ENCODE data around the gene BABAM2.

Gene BABAM2

DNA sequence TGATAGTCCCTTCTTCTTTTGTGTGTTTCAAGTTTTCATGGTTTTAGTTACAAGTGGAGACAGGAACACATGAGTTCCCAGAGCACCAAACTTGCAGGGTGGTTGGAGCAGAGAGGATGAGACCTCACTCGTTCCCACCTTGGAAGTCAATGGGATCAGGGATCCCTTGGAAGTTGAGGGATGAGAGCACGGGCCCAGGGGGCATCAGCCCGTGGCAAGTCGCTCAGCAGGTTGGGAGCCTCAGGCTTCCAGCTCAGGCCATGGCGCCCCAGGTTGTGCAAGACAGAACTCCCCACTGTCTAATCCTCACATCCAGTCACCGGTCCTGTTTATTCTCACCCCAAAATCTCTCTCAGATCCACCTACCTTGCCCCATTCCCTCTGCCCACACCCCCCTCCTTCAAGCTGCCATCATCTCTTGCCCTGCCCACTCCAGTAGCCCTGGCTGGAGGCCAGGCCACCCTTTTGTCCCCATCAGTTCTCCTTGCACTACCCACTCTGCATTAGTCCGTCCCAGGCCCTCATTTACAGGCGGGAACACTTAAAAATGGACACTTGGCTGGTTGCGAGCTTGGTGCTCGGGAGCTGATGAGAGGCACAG lies 464.5 kb downstream of the BABAM2 start:
- no peak for DNase-seq

DNA sequence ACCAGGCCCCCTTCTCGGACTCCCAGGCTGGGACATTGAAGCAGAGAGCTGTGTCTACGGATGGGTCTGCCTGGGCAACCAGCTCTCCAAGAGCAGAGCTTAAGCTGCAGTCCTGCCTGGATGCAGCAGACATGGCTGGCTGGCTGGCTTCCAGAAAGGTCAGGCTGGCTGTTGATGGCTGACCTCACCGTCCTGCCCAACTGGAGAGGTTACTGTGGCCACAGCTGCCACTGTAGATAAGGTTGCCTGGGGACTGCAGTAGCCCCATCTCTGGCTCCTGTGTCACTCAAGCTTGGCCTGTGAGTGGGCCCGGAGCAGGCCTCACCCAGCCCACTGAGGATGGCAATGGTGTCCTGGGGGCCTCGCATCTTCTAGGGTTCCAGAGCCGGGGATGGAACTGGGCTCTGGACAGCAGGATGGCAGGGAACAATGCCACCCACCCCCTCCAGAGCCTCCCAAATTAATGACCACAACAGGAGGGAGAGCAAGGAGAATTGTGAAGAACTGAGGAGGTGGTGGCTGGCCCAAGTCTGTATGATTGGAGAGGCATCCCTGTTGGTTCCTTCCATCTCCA lies 465.1 kb downstream of the BABAM2 start:
- no peak for DNase-seq

GRCh38 chr2:28356095-28356911 lies 465.8 kb downstream of the BABAM2 start:
- DNase-seq, result peak; percentile 35 to 74

DNA sequence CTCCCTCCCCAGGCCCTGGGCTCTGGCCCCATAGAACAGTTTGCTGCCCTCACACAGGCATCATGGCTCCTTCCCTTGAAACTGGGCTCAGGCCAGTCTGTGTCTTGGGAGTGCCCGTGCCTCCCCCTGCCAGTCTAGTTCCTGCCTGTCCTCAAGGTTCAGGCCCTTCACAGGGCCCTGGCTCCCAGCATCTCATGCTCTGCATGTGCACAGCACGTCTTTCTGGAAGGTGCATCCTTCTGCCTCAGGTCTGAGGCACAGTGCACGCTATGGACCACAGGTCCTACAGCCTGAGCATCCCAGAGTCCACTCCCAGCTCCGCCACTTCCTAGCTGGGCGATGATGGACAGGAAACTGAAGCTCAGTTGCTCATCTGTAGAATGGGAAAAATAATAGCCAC lies 466.5 kb downstream of the BABAM2 start:
- no peak for DNase-seq

DNA sequence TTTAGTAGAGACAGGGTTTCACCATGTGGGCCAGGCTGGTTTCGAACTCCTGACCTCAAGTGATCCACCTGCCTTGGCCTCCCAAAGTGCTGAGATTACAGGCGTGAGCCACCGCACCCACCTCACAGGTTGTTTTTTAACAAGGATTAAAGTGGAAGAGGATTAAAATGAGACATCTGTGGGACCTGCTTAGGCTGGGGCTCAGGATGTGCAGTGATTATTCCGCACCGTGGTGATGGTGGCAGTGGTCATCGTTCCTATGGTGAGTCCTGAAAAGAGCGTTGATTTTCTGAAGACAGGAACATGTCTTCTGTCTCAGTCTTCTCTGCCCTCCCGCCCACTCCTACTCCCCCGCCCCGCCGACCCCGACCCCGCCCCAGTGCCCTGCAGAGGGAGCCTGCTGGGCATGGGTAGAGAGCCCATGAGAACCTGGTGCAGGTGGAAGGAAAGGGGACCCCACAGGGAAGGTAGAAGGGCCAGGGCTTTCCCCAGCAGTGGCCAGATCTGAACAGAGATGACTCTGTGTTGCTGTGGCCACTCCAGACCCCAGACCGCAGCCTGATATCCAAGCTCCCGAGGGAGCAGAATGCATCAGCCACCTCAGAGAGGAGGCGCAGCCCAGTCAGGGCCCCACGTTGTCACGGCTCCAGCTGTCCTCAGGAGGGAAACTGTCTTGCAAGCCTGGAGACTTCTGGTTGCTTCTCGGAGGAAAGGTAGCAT lies 467.6 kb downstream of the BABAM2 start:
- DNase-seq, result no peak

GRCh38 chr2:28358668-28359201 lies 468.2 kb downstream of the BABAM2 start:
- DNase-seq, result peak in 1 of 2 donors; percentile 28

DNA sequence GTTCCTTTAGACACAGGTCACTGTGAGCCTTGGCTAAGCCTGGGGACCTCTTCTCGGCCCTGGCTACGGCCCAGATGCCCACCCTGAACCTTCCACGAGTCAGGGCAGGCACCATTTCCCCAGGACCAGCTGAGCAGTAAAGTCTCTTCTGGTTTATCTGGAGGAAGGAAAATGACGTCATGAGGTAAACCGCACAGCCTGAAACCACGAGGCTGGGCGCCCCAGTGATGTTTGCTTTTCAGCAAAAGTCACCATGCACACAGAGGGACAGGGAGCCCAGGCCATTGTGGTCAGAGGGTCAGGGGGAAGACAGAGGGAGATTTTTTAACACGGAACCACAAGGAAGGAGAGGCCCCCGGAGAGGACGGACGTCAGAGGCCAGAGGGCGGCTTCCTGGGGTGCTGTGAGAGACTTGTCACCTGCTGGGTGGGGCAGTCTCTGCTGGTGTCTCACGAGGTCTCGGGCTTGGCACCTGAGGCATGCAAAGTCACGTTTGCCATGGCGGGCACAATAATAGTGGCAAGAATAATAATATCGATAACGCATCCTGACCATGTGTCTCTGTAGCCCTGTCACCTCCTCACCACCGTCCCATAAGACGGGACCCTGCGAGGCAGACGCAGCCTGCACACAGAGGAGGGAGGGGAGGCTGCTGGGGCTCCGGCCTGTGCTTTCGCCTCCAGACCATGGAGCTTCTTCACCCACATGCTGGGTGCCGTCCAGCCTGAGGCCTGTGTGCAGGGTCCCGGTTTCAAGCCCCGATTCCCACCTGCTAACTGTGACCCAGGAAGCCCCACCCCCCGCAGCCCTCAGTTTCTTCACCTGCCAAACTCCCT lies 468.9 kb downstream of the BABAM2 start:
- DNase-seq, result peak; percentile 70 to 79

- peak in 1 of 2 donors; percentile 43 for DNase-seq
These were observed 469.7 kb downstream of the BABAM2 start for GRCh38 chr2:28360058-28360717.

DNA sequence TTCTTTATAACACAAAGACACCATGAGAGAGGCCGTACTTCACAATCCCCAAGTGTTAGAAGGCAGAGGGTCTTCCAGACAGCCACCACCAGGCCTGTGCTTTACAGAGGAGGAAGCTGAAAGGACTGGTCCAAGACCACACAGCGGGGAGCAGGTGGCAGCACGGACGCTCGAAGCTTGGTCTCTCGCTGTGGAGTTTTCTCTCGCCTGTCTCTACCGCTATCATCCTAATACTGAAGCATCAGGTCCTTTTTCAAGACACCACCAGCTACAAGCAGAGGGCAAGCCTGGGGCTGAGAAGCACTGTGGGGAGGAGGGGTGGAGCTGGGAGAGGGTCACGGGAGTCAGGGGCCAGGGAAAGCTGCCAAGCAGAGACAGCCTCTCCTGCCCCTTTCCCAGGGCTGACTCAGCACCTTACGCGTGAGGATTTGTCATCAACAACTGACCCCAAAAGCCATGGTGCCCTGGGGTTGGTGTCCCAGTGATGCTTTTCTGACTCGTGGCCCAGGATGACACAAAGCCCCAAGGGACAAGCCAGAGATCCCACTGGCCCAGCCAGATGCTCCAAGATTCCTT lies 470.3 kb downstream of the BABAM2 start:
- DNase-seq, result peak; percentile 6 to 48

DNA sequence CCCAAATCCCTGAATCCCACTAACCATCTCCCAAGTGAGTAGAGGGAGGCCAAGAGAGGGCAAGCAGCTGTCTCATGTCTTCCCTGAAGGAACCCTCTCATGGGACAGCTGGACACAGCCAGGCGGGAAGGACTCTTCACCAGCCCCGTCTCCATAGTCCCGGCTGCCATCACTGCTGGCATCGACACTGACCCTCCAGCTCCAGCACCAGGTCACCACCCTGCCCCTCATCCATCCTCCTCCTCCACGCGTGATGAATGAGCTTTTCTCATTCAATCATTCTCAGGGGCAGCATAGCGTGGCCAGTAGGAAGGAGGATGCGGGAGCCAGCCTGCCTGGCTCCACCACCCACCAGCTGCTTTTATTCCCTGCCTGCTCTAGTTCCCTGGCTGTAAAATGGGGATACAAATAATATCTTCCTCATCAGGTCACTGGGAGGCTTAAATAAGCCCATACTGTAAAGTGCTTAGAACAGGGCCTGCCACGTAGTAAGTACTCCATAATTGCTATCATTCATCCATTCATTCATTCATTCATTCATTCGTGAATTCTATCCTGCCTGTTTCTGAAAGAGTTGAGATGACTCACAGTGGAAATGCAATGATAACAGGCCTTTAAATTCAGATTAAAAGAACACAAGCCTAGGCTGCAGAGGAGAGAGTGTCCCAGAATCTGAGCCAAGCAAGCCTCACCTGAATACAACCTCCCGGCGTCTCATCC lies 471.6 kb downstream of the BABAM2 start:
- no peak for DNase-seq

- no peak for DNase-seq
These were observed 472.5 kb downstream of the BABAM2 start for GRCh38 chr2:28362991-28363521.

DNA sequence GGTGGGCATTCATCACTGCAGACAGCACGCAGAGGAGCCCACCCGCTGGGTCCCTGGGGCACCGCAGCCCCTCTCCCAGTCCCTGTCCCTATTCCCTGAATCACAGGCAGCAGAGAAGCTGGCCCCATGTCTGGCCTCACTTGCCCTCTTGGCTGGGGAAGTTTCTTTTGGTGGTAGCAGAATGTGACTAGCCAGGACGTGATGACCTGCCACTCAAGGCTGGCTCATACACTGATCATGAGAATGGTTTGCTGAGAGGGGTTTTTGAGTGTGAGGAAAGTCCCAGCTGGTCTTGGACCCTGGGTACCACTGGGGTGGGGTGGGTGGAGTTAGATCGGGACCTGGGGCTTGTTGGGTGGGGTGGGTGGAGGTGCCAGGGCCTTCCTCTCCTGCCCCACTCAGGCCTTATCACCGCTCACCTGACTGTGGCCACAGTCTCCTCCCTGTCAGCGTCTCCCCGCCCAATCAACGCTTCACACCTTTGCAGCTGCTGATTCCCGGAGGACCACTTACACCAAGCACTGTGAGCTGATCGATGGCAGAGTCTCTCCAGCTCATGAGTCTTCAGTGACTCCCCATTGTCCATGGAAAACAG lies 473.3 kb downstream of the BABAM2 start:
- no peak for DNase-seq

- DNase-seq, result no peak
These were observed 474.1 kb downstream of the BABAM2 start for GRCh38 chr2:28364610-28365009.

DNA sequence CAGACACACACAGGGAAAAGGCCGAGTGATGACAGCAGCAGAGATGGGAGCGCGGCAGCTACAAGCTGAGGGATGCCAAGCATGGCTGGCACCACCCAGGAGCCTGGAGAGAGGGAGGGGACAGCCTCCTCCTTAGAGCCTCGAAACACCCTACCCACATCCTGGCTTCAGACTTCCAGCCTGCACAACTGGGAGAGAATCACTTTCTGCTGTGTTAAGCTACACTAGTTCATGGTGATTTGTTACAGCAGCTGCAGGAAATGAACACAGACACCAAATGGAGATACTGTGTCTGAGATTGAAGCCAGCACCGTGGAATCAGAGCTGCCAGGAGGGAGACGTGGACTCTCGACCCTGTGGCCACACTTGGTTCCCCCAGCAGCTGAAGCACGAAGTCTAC lies 474.6 kb downstream of the BABAM2 start:
- peak in 1 of 2 donors; percentile 38 for DNase-seq

- no peak for DNase-seq
These were observed 475.6 kb downstream of the BABAM2 start for GRCh38 chr2:28366149-28366495.

DNA sequence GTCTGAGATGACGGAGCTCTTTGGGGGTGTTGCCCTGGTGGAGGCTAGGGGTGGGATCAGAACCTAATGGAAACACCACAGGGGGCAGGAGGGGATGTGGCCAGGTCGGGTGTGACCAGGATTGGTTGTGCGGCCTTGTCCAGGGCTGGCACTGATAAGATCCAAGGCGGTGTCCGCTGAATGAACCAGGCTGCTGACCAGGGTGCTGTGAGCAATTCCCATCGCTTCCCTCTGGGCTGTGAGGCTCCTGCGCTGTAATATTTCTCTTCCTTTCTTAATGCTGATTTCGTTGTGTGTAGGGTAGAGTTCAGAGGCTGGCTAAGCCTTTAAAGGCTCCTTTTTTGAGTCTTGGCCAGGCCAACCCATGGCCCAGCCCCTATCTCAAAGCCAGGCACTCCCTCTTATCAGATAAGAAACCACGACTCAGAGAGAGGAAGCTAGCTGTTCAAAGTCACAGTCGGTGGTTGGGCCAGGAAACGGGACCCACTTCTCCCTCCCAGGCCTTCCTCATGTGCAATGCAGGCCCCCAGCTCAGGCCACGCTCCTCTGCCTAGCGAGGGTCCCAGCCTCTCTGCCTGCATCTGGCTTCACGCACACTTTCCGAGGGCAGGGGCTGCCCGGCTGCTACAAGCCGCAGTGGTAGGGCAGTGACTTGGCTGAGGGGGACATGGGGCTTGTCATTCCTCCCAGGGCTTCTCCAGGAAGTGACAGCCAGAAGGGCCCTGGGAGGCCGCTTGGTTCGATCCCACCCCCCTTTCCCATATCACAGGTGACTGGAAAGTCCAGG lies 476.2 kb downstream of the BABAM2 start:
- peak; percentile 49 to 83 for DNase-seq

- no peak for DNase-seq
These were observed 477.3 kb downstream of the BABAM2 start for GRCh38 chr2:28367667-28368356.

- no peak for DNase-seq
These were observed 477.8 kb downstream of the BABAM2 start for GRCh38 chr2:28368357-28368798.

All from bone marrow (tissue), 2 donors.